Fibroblast of the aortic adventitia (primary cell): ENCODE data around the gene PCDHB11. TPM values are rescaled to one million over a fixed set of nuclear protein-coding genes. Genes with fewer than 3 reads are reported as not detected.
A peak's percentile ranks its signal among the peaks of the same experiment; 100 is the strongest.
"Not testable (repeated sequence)": the region's sequence is repeated elsewhere in the genome, so short reads cannot be mapped to it uniquely, and the experiment has no call there.

Source experiments
- DNase-seq: peaks from one replicate; pipeline ENCODE4 v3.0.0-alpha.2; 2010; ENCODE audit warnings: low read depth
- H3K4me3 ChIP-seq: 2 replicates; pipeline ENCODE4 v1.5.1; 2011; ENCODE audit warnings: low read depth, mild to moderate bottlenecking, control low read depth, low read length, moderate library complexity
- total RNA-seq: library from RNA; depleted of rRNA; stranded (reverse); fragments of >200 nt; gene quantifications from 2 replicates; pipeline ENCODE4 v1.2.3, GENCODE V29; 2012; ENCODE audit warnings: low replicate concordance
- TF ChIP-seq, protein P1 (sequence below): IDR thresholded peaks from 2 replicates; pipeline ENCODE4 v1.5.1; 2011; ENCODE audit warnings: mild to moderate bottlenecking, low read length, control low read depth, inconsistent platforms; ENCODE audit not compliant: insufficient read depth

Gene PCDHB11
- total RNA-seq, 1 donor: 0.27 TPM

DNA sequence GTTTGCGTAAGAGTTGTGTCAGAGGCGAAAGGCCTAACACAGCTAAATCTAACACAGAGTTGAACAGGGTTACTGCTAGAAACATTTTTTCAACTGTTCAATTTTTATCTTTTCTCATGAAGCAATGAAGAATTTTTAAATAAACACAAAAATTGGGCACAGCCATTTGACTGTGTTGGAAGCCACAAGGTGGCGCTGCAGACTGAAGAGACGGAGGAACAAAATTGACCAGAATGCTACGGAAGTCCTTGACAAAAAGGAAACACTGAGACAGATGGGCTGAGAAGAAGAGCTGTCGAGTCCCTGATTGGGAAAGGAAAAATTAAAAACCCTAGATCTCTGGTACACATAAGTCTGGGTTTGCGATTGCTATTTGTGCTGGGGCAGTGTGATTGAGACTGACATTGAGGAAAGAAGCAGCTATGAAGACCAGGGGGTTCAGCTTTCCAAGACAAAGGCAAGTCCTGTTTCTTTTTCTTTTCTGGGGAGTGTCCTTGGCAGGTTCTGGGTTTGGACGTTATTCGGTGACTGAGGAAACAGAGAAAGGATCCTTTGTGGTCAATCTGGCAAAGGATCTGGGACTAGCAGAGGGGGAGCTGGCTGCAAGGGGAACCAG lies 12.4 kb upstream of the PCDHB11 start, which contains the start of gene PCDHB9:
Gene PCDHB9 (plus strand): TSS at position 265 of the 616 bp plus-strand sequence. CDS start 158 bp downstream, at position 423.
- no peak within 1 kb of the TSS for H3K4me3 ChIP-seq
- no peak for DNase-seq
- TF ChIP-seq, protein P1, sequence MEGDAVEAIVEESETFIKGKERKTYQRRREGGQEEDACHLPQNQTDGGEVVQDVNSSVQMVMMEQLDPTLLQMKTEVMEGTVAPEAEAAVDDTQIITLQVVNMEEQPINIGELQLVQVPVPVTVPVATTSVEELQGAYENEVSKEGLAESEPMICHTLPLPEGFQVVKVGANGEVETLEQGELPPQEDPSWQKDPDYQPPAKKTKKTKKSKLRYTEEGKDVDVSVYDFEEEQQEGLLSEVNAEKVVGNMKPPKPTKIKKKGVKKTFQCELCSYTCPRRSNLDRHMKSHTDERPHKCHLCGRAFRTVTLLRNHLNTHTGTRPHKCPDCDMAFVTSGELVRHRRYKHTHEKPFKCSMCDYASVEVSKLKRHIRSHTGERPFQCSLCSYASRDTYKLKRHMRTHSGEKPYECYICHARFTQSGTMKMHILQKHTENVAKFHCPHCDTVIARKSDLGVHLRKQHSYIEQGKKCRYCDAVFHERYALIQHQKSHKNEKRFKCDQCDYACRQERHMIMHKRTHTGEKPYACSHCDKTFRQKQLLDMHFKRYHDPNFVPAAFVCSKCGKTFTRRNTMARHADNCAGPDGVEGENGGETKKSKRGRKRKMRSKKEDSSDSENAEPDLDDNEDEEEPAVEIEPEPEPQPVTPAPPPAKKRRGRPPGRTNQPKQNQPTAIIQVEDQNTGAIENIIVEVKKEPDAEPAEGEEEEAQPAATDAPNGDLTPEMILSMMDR: peak; percentile 21

DNA sequence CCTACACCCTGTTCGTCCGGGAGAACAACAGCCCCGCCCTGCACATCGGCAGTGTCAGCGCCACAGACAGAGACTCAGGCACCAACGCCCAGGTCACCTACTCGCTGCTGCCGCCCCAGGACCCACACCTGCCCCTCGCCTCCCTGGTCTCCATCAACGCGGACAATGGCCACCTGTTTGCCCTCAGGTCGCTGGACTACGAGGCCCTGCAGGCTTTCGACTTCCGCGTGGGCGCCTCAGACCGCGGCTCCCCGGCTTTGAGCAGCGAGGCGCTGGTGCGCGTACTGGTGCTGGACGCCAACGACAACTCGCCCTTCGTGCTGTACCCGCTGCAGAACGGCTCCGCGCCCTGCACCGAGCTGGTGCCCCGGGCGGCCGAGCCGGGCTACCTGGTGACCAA lies 10.7 kb upstream of the PCDHB11 start:
- not testable (repeated sequence) for H3K4me3 ChIP-seq, DNase-seq

DNA sequence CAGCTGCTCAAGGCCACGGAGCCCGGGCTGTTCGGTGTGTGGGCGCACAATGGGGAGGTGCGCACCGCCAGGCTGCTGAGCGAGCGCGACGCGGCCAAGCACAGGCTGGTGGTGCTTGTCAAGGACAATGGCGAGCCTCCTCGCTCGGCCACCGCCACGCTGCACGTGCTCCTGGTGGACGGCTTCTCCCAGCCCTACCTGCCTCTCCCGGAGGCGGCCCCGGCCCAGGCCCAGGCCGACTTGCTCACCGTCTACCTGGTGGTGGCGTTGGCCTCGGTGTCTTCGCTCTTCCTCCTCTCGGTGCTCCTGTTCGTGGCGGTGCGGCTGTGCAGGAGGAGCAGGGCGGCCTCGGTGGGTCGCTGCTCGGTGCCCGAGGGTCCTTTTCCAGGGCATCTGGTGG lies 10.3 kb upstream of the PCDHB11 start:
- H3K4me3 ChIP-seq: not testable (repeated sequence)

DNA sequence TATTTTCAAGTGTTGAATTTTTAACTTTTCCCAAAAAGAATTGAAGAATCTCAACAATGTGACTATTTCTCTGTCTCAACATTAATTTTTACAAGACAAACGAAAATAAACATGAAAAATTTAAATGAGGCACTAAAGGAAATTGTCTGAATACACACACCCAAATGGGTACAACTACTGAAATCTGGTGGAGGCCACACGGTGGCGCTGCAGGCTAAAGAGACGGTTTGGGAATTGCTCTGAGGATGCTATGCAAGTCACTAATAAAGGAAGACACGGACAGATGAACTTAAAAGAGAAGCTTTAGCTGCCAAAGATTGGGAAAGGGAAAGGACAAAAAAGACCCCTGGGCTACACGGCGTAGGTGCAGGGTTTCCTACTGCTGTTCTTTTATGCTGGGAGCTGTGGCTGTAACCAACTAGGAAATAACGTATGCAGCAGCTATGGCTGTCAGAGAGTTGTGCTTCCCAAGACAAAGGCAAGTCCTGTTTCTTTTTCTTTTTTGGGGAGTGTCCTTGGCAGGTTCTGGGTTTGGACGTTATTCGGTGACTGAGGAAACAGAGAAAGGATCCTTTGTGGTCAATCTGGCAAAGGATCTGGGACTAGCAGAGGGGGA lies 7.2 kb upstream of the PCDHB11 start, which contains the start of gene PCDHB10:
Gene PCDHB10 (plus strand): TSS at position 244 of the 616 bp plus-strand sequence. CDS start 200 bp downstream, at position 444.
- DNase-seq: peak; percentile 9
- TF ChIP-seq, protein P1: peak; percentile 28
- no peak within 1 kb of the TSS for H3K4me3 ChIP-seq

More for the DNA sequence above, 10.3 kb upstream of the PCDHB11 start:
- DNase-seq: not testable (repeated sequence)

DNA sequence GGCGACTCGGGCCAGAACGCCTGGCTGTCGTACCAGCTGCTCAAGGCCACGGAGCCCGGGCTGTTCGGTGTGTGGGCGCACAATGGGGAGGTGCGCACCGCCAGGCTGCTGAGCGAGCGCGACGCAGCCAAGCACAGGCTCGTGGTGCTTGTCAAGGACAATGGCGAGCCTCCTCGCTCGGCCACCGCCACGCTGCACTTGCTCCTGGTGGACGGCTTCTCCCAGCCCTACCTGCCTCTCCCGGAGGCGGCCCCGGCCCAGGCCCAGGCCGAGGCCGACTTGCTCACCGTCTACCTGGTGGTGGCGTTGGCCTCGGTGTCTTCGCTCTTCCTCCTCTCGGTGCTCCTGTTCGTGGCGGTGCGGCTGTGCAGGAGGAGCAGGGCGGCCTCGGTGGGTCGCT lies 5.1 kb upstream of the PCDHB11 start:
- H3K4me3 ChIP-seq, DNase-seq: not testable (repeated sequence)

DNA sequence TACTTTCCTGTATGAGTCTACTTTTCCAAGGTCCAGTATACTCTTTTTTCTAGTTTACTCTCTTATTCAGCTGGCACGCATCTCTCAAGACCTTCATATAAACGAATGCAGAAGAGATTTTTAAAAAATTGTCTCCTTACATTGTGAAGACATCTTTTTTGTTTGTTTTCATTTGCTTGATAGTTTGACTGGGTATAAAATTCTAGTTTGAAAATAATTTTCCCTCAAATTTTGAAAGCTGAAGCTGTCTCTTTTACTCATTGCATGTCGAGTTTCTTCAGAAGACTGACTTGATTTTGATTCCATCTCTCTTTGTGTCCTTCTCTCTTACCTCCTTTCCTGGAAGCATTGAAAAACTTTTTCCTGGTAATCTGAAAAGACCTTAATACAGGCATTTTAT lies 3.1 kb upstream of the PCDHB11 start:
- TF ChIP-seq, protein P1: no peak
- no peak for DNase-seq
- H3K4me3 ChIP-seq: no peak overlapping the region

DNA sequence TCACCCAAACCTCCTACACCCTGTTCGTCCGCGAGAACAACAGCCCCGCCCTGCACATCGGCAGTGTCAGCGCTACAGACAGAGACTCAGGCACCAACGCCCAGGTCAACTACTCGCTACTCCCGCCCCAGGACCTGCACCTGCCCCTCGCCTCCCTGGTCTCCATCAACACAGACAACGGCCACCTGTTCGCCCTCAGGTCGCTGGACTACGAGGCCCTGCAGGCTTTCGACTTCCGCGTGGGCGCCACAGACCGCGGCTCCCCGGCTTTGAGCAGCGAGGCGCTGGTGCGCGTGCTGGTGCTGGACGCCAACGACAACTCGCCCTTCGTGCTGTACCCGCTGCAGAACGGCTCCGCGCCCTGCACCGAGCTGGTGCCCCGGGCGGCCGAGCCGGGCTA lies 1.7 kb downstream of the PCDHB11 start:
- DNase-seq, H3K4me3 ChIP-seq: not testable (repeated sequence)

DNA sequence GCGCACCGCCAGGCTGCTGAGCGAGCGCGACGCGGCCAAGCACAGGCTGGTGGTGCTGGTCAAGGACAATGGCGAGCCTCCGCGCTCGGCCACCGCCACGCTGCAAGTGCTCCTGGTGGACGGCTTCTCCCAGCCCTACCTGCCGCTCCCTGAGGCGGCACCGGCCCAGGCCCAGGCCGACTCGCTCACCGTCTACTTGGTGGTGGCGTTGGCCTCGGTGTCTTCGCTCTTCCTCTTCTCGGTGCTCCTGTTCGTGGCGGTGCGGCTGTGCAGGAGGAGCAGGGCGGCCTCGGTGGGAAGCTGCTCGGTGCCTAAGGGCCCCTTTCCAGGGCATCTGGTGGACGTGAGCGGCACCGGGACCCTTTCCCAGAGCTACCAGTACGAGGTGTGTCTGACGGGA lies 2.2 kb downstream of the PCDHB11 start:
- not testable (repeated sequence) for H3K4me3 ChIP-seq, DNase-seq

DNA sequence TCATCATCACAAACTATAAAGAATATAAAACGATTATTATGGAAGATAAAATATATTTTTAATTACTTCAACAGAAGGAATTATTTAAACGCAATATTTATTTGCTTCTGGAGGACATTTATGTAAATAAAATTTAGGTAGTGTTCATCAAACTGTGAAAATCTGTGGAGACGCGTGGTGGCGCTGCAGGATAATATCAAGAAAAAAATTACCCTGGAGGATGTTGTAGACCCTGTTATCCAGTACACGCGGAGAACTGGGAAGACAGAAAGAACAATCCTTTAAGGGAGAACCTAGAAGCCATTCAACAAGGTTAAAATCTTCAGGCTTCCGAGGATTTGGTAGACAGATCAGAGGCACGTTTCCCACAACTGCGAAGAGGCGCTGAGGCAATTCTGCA lies 9.1 kb downstream of the PCDHB11 start, which contains the start of gene PCDHB12:
Gene PCDHB12 (plus strand): TSS at position 242 of the 400 bp plus-strand sequence. CDS start 189 bp downstream, outside the sequence.
- TF ChIP-seq, protein P1: no peak
- H3K4me3 ChIP-seq: no peak within 1 kb of the TSS
- DNase-seq: no peak

DNA sequence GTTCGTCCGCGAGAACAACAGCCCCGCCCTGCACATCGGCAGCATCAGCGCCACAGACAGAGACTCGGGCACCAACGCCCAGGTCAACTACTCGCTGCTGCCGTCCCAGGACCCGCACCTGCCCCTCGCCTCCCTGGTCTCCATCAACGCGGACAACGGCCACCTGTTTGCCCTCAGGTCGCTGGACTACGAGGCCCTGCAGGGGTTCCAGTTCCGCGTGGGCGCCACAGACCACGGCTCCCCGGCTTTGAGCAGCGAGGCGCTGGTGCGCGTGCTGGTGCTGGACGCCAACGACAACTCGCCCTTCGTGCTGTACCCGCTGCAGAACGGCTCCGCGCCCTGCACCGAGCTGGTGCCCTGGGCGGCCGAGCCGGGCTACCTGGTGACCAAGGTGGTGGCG lies 10.9 kb downstream of the PCDHB11 start:
- not testable (repeated sequence) for H3K4me3 ChIP-seq, DNase-seq

DNA sequence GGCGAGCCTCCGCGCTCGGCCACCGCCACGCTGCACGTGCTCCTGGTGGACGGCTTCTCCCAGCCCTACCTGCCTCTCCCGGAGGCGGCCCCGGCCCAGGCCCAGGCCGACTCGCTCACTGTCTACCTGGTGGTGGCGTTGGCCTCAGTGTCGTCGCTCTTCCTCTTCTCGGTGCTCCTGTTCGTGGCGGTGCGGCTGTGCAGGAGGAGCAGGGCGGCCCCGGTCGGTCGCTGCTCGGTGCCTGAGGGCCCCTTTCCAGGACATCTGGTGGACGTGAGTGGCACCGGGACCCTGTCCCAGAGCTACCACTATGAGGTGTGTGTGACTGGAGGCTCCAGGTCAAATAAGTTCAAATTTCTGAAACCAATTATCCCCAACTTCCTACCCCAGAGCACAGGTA lies 11.4 kb downstream of the PCDHB11 start:
- DNase-seq, H3K4me3 ChIP-seq: not testable (repeated sequence)

DNA sequence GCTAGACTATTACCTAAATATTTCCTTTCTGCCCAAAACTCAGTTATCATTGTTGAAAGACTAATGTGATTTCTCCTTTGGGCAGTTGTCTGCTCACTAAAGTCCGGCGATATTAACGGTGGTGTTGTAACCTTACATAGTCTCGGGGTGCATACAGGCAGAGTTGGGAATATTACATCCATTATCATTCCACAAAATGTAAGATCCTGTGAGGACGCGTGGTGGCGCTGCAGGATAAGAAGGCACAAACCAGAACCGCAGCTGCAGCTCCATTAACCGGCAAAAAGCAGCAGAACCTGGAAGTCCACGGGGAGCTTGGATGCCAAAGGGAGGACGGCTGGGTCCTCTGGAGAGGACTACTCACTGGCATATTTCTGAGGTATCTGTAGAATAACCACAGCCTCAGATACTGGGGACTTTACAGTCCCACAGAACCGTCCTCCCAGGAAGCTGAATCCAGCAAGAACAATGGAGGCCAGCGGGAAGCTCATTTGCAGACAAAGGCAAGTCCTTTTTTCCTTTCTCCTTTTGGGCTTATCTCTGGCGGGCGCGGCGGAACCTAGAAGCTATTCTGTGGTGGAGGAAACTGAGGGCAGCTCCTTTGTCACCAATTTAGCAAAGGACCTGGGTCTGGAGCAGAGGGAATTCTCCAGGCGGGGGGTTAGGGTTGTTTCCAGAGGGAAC lies 14.4 kb downstream of the PCDHB11 start, which contains the start of gene PCDHB13:
Gene PCDHB13 (plus strand): TSS at position 264 of the 684 bp plus-strand sequence. CDS start 205 bp downstream, at position 469.
- DNase-seq: peak; percentile 9
- not testable (repeated sequence) for H3K4me3 ChIP-seq

DNA sequence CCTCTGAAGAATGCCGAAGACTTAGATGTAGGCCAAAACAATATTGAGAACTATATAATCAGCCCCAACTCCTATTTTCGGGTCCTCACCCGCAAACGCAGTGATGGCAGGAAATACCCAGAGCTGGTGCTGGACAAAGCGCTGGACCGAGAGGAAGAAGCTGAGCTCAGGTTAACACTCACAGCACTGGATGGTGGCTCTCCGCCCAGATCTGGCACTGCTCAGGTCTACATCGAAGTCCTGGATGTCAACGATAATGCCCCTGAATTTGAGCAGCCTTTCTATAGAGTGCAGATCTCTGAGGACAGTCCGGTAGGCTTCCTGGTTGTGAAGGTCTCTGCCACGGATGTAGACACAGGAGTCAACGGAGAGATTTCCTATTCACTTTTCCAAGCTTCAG lies 15.2 kb downstream of the PCDHB11 start:
- not testable (repeated sequence) for H3K4me3 ChIP-seq, DNase-seq
